H1 (cell line): ENCODE data around the gene COMMD1.

Source experiments
- CHD2 ChIP-seq: IDR thresholded peaks from 2 replicates; pipeline ENCODE4 v1.6.1; 2012; ENCODE audit warnings: low read length, improper control_type of control experiment
- EP300 ChIP-seq, 2 experiments: IDR thresholded peaks; 1 replicate in 1 of 2; 2 replicates in 1 of 2; pipeline ENCODE4 v1.6.1; 2011 to 2012; ENCODE audit warnings: low read depth in 2 of 2, low read length in 2 of 2, mild to moderate bottlenecking in 2 of 2, borderline replicate concordance in 1 of 2, inconsistent platforms in 1 of 2, moderate library complexity in 1 of 2
- RNF2 ChIP-seq: fragments of 200-900, 300-1000 bp; sonication (generic); IDR thresholded peaks from 2 replicates; pipeline ENCODE4 v1.7.1; 2016; ENCODE audit warnings: borderline replicate concordance, low read depth, mild to moderate bottlenecking, antibody characterized with exemption, low read length; ENCODE audit not compliant: poor library complexity, severe bottlenecking; ENCODE audit errors: missing control alignments
- YY1 ChIP-seq: IDR thresholded peaks from 2 replicates; pipeline ENCODE4 v1.6.1; 2011; ENCODE audit warnings: low read depth, mild to moderate bottlenecking, low read length
- TF ChIP-seq, protein P1 (sequence below), 3 experiments: IDR thresholded peaks; 1 replicate in 2 of 3; 2 replicates in 1 of 3; pipeline versions ENCODE4 v1.5.1 to v1.6.1; 2011; ENCODE audit warnings: low read length in 3 of 3, mild to moderate bottlenecking in 3 of 3, inconsistent platforms in 2 of 3, low read depth in 1 of 3, moderate library complexity in 1 of 3; ENCODE audit not compliant: insufficient read depth in 1 of 3; ENCODE audit errors: control extremely low read depth in 1 of 3

DNA sequence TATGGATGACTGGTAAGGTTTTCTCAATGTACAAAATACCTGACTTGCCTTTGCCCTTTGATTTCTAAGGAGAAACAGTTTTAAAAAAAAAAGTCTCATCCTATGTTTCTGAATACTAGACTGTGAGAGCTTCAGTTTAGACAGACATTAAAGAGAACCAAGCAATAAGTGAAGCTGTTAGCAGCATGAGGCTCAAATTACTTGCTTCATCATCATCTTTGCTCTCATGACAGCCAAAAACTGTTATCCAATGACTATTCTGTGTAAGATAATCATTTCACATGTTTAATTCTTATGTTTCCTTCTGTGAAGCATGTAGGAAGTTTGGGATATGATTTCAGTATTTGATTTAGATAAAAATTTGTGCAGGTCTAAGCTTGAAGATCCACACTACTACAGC is 129.2 kb downstream of the COMMD1 start:
- TF ChIP-seq EP300 (IDR thresholded peaks at IDR 0.05; ENCODE audit: borderline replicate concordance in 1 of 2, low read depth in 2 of 2, low read length in 2 of 2) (no peak), RNF2 (no peak), YY1 (no peak), CHD2 (no peak)
- TF ChIP-seq, protein P1, sequence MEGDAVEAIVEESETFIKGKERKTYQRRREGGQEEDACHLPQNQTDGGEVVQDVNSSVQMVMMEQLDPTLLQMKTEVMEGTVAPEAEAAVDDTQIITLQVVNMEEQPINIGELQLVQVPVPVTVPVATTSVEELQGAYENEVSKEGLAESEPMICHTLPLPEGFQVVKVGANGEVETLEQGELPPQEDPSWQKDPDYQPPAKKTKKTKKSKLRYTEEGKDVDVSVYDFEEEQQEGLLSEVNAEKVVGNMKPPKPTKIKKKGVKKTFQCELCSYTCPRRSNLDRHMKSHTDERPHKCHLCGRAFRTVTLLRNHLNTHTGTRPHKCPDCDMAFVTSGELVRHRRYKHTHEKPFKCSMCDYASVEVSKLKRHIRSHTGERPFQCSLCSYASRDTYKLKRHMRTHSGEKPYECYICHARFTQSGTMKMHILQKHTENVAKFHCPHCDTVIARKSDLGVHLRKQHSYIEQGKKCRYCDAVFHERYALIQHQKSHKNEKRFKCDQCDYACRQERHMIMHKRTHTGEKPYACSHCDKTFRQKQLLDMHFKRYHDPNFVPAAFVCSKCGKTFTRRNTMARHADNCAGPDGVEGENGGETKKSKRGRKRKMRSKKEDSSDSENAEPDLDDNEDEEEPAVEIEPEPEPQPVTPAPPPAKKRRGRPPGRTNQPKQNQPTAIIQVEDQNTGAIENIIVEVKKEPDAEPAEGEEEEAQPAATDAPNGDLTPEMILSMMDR (IDR thresholded peaks at IDR 0.05; ENCODE audit: control extremely low read depth in 1 of 3, insufficient read depth in 1 of 3, low read depth in 1 of 3, low read length in 3 of 3), result no peak
